Pons (tissue), 1 donor: ENCODE measurements around the gene DPP6.

Experiments used
- DNase-seq: peaks from one replicate; pipeline ENCODE4 v3.0.0-alpha.2; 2016; ENCODE audit warnings: low spot score

Gene DPP6

DNA sequence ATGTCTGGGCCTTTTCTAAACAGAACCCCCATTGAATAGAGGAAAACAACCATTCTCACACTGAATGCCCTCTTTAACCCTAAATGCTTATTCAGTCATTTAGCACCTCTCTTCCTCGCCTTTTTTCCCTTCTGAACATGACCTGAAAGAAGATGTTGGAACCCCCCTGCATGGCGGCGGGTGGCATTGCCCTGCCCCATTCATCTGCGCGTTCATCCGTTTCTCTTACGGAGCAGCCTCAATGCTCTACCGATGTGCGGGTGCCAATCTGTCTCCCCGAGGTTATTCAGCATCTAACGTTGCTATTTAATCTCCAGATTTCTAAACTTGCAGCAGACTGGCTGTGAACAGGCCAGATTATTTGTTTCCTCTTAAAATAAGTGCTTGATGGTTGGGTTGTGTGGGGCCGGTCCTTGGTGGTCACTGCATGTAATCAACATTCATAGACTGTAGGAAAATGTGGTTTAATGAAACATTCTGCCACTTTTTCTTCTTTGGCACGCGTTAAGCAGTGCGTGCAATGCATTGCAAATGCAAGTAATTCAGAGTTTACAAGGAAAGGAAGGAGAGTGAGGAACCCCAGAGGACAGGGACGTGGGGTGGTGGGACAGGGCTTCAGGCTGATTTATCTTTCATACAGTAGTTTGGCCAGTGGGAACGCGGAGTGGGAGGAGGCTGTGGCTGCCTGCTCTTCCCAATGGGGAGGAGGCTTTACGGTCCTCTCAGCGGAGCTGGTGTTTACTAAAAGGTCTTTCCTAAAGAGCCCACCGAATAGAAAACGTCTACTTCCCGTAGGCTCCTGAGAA, 286.7 kb downstream of the DPP6 start:
- DNase-seq, result peak; percentile 59

DNA sequence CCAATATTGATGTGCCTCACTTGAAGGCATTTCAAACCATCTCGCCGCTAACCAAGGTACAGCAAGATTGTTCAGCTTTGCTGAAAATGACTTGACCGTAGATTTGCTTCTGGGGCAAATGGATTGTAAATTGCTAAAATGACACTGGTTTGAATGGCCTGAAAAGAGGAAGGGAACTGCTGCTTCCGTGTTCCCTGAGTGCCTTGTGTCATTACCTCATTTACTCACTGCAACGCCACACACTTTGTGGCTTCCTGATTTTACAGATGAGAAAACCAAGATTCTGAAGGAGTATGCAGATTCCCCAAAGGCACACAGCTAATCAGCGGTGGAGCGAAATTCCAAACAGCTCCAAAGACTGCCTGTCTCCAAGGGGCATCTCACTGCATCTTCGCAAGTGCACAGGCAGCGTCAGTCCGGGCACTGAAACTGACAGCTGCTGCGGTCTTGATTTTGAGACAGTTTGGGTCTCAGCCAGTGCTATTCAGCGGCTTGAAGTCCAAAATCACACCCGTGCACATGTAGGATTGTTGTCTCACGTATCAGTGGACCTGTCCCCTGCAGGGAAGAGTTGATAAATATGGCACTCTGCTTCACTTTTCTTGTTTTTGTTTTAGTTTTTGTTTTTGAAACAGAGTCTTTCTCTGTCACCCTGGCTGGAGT, 290.9 kb downstream of the DPP6 start:
- no peak for DNase-seq

DNA sequence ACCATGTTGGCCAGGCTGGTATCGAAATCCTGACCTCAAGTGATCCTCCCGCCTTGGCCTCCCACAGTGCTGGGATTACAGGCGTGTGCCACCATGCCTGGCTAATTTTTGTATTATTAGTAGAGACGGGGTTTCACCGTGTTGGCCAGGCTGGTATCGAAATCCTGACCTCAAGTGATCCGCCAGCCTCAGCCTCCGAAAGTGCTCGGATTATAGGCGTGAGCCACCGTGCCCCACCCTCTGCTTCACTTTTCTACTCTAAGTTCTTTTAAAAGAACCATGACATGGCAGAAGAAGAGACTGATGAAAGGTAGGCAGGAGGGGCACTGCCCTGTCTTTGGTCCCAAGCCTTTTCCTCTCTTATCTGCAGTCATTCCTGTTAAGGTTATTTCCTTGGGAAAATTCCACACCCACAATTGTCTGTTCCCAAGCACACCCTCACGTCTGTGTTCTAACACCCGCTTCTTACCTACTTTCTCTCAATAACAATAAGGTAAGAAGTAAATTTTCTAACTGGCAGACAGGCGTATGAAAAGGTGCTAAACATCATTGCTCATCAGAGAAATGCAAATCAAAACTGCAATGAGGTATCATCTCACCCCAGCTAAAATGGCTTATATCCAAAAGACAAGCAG, 291.7 kb downstream of the DPP6 start:
- no peak for DNase-seq

DNA sequence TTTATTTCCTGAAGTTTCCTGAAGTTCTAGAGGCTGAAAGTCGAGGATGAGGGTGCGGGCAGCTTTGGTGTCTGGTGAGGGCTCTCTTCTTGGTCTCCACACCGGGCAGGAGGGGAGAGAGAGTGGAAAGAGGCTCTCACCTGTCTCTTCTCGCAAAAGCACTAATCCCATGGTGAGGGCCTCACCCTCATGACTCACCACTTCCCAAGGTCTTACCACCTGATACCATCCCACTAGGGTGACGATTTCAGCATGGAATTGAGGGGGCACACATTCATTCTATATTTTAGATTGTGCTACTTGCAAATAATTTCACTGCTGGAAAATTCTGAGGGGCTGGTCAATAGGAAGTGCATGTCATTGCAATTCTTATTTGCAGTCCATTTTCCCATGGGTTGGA, 292.9 kb downstream of the DPP6 start:
- DNase-seq, result no peak

DNA sequence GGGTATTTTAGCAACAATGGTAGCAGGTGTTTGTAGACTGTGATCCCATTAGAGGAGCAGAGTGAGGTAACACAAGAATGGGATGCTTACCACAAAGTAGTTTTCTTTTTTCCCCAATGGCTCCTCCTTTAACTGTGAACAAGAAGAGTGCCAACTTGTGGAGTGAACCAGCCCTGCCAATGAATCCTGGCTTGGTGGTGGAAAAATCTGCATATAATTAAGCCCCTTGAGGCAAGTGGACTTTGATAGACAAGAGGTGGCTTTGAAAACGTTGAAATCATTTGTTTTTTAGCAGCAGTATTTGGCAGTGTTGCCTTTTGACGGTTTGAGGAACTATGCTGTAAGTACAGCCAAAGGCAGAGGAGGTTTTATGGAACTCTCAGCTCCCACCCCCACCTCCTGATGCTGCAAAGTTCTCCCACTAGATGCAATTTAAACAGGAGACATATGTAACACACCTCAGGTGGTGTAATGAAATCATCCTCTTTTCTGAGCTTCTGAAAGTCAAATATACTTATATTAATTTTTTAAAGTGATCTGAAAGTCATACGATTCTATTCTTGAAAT, 295.6 kb downstream of the DPP6 start:
- no peak for DNase-seq

- DNase-seq, result no peak
These were observed 298.7 kb downstream of the DPP6 start for GRCh38 chr7:154350892-154351291.

GRCh38 chr7:154353355-154353767, 301.2 kb downstream of the DPP6 start:
- DNase-seq, result no peak

DNA sequence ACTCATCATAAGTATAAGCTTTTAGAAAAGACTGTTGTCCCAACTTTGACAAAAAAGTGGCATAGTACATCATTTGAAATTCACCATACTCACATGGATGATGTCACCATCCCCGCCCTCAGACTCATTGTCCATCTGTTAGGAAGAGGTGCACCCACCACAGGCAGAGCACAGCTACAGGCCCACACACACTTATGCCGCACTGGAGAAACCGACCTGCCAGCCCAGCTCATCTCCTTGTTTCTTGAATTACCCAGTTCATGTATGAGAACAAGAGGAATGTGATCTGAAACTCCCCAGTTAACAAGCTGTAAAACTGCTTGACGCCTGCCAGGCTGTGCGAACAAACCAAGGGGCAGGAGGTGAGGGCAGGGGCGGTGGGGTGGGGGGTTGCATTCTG, 312.0 kb downstream of the DPP6 start:
- no peak for DNase-seq

DNA sequence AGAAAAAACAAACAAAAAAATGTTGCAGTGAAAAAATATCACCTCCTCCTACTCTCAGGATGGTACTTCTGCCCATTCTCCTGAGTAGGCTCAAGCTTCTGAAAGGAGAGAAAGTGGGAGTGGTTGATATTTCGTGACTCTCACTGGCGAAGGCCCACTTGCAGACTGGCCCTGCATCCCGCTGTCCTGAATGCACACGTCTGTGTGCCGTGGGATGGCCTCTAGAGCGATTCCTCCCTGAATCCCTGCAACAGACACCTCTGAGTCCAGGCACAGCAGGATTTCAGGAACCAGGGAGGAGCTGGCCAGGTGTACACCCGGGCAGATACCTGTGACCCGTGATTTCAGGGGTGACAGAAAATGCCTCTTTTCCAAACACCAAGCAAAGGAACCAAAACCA, 319.2 kb downstream of the DPP6 start:
- DNase-seq, result no peak

DNA sequence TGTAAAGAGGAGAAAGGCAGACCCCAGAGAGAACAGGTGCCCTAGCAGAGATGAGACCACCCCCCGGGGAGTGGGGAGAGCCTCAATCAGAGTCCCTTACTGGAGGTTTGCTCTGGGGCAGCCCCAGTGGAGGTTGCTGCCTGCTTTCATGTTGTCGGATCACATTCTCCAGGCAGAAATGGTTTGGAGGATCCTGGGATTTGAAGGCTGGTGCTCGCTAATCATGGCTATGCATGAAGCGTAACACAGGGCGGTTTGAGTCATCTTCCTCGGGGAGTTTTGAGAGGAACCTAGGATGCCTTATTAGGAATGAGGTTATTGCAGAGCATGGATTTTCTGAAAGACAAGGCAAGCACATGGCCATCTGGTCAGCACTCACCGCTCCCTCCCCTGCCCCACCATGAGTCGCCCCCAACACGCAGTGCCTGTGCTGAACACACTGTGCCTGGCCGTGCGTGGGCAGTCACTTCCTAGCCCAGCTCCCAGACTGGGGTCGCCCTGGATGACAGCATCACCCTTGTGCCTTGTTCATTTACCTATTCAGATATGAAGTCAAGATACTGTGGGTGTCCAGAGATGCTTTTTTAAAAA, 319.9 kb downstream of the DPP6 start:
- DNase-seq, result no peak

GRCh38 chr7:154373956-154374355, 321.8 kb downstream of the DPP6 start:
- no peak for DNase-seq

- no peak for DNase-seq
These were observed 323.8 kb downstream of the DPP6 start for GRCh38 chr7:154375956-154376355.

- no peak for DNase-seq
These were observed 328.6 kb downstream of the DPP6 start for GRCh38 chr7:154380771-154381170.

DNA sequence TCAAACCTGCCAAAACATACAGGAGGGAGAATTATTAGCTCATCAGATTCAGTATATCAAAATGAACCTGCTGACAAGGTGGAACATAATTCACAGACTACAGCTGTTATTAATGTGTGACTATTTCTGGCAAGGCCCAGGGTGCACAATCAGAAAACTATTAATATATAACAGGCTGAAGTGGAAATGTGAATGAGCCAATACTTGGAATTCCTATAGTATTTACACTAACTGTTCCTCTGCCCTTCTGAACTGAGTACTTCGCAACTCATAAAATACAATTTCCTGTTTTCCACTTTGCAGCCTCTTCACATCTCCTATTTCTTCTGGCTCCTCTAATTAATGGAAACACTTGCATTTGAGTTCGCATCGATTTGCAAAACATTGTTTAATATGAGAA, 330.8 kb downstream of the DPP6 start:
- no peak for DNase-seq

DNA sequence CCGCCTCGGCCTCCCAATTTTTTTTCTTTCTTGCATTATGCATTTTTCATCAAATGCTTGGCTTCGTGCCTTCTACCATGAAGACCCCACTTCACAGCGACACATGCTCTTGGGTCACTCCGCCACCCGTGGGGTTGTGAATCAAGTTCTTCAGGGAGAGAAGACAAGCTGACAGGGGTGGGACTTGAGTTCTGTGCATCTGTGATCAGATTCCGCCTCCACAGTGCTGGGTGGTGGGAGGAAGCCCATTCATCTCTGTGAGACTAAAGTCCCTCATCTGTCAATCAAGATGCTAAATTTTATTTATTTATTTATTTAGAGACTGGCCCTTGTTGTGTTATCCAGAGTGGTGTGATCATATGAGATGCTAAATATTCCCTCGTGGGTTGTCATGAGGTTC, 333.0 kb downstream of the DPP6 start:
- DNase-seq, result no peak

GRCh38 chr7:154387252-154387651, 335.1 kb downstream of the DPP6 start:
- no peak for DNase-seq

GRCh38 chr7:154388412-154388811, 336.2 kb downstream of the DPP6 start:
- DNase-seq, result no peak

GRCh38 chr7:154388999-154389398, 336.8 kb downstream of the DPP6 start:
- no peak for DNase-seq

GRCh38 chr7:154390961-154391360, 338.8 kb downstream of the DPP6 start:
- DNase-seq, result no peak

GRCh38 chr7:154394804-154395203, 342.6 kb downstream of the DPP6 start:
- DNase-seq, result no peak

- DNase-seq, result no peak
These were observed 354.1 kb downstream of the DPP6 start for GRCh38 chr7:154406312-154406711.

DNA sequence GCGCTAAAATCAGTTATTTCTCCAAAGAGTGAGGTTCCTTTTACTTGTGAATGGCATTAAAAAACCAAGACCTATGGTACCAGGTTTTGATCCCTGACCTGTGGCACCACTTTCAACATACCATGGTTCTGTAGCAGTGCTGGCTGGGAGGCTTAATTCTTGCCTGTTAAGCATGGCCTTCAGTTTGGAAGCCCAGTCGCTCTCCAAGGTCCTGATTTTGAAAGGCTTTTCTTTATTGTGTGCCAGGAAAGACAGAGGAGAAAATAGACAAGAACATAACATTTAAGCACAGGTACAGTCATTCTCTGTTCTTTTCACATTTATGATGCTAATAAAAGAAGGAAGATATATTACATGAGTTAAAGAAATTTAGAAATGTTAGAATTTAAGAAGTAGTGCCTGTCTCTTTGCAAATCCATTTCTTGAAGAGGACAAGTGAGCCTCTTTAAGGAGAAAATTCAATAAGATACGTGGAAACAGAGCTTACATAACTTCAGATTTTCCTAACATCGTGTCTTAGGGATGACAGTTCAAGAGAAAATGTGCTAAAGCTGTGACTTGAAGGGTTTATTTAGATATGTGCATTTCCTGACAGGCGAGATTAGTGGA, 357.6 kb downstream of the DPP6 start:
- no peak for DNase-seq
